Measurements from ENCODE around the gene NTM.
"Not testable (repeated sequence)": the region's sequence is repeated elsewhere in the genome, so short reads cannot be mapped to it uniquely, and the experiment has no call there.

Gene NTM

DNA sequence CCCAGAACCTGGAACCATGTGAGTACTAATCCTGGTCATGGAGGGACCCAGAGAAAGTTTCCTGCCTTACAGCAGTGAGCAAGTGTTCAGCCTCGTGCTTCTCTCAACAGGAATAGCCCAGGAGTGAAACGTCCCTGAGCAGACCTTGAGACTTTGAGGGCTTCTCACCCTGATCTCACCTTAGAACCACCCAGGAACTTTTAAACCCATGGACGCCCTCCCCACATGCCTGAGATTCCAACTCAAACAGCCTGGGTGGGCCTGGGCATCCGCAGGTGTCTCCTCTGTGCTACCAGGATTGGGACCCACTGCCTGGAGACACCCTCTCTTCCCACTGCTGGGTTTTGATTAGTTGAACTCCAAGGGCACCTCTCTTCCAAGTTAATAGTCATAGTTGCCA is 297.2 kb downstream of the NTM start:
- DNase-seq (ENCODE audit: low read depth, low spot score), result no peak

DNA sequence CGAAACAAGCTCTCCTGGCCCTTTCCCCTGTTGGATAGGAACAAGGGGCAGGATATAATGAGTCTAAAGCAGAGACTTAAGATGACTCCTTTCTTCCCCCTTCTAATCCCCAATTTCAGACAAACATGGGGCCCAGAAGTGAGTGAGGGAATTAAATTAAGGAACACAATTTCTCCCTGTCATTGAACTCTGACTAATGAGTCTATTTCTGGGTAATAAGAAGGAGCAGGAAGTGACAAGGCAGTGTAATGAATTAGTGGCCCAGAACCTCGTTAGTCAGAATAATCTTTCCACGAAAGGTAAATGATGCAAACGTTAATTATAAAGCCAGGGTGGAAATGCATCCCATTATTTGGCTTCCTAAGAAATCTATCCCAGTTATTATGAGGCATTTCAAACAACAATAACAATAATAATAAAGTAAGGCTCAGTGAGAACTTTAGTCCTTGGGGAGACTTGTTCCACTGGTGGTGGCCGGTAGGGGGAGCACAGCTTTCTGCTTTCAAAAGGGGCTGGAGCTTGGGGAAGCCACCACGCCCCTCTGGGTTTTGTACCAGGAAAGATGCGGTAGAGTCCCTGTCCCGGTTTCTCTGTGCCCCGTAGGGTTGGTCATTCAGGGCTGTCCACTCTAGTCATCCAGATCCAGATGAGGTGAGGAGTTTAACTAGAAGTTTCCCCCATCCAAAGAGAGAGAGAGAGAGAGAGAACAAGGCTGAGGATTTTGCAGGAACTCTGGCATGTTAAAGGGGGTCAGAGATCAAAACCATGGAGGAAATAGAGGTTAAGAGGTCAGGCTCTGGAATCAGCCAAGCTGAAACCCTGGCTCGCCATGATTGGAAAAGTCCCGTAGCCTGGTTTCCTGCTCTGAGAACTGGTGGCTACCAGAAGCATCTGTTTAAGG is 298.3 kb downstream of the NTM start:
- no peak for DNase-seq (ENCODE audit: low read depth, low spot score)

DNA sequence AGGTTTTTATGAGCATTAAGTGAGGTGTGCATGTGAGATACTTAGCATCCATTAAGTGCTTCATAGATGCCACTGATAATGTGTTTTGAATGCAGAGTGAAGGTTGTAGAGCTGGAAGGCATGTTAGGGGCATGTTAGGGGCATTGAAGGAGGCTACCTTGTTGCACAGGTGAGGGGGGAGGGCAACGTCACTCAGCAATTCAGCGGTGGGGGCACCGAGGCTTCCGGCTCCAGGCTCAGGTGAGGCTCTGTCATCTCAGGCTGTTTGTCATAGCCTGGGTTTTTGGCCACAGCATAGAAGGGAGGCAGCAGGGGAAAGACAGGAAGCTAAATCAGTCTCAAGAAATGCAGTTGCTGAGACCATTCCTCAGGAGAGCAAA is 299.0 kb downstream of the NTM start:
- DNase-seq (ENCODE audit: low read depth, low spot score), result no peak

DNA sequence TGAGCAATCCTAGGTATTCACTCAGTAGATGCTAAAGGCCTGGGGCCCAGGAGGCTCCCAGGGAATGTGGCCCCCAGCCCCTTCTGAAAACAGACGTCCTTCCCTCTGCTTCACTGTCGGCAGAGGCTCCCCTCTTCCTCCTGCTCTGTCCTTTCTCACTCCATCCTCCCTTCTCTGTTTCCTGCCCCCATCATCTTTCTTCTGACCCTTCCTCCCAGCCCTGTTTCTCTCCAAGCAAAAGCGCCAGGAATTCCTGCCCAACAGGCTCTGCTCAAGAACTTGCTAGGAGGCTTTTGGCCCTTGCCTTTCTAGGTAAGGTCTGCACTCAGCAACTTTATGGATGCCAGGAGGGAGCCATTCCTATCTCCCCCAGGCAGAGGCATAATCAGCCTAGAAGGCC is 300.5 kb downstream of the NTM start:
- DNase-seq (ENCODE audit: low read depth, low spot score), result no peak

DNA sequence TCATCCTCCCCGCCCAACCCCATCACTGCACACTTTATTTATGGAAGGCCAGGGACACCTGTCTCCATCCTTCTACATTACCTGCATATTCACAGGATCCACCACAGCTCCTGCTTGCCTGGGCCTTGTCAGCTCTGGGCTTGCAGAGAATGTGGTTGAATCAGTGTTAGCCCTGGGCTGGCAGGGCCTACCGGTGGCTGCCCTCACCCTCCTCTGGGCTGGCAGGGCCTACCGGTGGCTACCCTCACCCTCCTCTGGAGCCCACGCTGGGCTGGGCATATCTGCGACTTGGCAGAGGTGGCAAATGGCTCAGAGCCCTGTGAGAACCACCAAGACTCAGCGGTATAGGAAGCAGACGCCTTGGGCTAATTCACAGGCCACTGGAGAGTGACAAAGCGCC is 300.9 kb downstream of the NTM start:
- no peak for DNase-seq (ENCODE audit: low read depth, low spot score)

DNA sequence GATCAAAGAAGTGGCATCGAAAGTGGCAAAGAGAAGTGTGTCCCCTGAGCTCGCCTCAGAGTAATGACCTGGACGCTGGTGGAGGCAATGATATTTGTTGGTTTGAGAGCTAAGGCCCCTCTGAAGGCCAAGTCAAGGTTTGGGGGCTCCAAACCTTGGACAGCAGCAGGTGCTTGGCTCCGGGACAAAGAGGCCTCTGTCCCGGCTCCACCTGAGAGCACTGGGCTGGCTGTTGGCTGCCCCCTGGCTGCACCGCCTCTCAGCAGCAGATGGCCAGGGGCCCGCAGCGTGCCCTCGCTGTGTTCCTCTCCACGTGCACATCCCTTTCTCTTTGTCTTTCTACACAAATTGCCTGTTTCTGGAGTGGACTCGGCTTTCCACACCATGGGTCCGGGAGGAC is 301.3 kb downstream of the NTM start:
- DNase-seq (ENCODE audit: low read depth, low spot score), result no peak

DNA sequence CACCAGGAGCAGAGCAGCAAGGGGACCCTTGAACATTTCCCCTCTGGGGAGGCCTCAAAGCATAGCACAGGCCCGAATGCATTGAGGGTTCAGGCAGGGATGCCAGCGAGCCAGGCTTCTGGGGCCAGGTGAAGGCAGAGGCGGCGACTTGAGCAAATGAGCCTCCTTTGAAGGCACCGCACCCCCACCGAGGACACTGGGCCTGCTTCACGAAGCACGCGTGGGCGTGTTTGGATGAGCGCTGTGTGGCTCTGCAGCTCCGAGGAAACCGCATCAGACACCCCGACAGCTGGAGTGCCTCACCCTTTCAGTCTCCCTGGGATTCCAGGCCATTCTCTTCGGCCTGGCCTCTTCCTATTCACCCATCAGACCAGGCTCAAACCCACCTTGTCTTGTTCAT is 301.8 kb downstream of the NTM start:
- DNase-seq (ENCODE audit: low read depth, low spot score), result no peak

DNA sequence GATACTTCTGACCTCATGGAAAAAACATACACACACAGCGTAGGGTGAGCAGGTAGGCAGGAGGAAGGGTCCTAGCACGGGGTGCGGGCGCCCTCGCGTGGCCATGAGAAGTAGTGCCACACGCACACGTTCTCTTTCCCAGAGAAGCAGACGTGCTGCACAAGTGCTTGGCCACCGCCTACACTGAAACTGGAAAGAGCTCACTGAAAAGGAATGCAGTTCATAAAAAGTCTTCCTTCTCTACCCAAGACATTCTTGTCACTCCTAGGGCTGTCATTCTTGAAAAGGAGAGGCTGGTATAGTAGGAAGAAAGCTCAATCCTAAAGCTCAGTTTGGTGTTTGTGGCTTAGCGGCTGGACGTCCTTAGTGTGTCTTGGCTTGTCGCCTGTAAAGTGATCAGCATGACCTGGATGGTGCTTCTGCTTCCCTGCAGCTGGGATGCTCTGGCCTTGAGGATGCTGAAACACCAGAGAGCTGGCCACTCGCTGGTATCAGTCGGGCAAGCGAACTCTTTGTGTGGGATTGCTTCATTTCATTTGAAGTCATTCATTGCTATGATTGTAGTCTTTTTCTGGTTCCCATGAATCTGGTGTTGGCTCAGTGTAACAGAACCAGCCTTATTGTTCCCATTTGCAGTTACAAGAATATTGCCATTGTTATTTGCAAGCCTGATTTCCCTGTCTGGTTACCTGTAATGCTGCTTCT is 303.8 kb downstream of the NTM start:
- no peak for DNase-seq (ENCODE audit: low read depth, low spot score)

DNA sequence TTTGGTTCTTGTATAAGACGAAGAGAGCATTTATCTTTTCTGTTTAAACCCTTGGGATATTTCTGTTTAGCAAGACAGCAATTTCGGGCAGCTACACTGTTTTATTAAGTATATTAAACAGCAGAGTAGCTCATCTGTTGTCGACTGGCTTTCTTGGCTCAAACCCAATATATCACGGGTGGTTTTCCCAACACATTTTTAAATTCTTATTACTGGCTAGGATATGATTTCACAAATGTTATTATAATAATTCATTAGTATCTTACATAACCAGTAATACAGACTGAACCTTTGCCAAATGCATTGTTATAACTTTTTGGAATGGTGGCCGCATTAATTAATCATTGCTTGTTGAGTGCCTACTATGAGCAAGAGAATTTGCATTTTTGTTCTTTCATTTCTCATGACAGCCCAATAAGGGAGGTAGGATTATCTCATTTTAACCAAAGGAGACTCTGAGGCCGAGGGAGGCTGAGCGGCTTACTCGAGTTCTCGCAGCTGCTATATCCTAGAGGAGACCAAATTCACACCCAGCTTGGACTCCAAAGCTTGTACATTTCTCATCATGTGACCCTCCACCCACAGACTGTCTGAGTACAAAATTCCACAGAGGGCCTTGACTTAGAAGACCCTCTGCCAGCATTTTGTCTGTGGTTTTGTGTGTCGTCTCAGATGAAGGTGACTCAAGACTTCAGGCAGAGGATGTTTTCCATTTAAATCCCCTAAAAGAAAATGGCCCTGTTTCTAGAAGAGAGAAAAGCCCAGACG is 304.9 kb downstream of the NTM start:
- DNase-seq (ENCODE audit: low read depth, low spot score), result no peak

DNA sequence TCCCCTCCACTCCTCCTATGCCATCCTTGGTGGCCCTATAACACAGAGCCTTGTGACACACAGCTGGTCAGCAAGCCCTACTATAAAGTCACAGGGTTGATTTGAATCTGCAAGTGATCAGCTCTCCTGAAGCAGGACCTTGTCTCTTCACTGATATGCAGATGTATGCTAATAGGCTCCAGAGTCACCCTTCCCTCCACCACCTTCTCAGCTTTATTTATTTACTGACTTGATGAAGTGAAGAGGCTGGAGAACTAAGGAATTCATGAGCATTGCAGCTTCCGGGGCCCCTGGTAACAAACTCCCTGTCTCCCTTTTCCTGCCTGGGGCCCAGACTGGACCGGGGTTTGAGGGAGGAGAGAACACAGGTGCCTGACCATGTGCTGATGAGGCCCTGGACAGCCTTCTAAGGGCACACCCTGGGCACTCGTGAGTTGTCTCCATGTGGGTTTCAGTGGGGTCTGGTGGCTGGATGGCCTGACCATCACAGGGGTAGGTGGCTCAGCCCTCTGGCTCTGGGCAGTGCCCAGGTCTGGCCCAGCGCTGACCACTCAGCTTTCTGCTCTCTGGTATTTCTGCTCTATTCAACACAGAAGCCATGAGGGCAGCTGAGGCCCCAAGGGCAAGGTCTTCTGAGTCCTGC is 307.5 kb downstream of the NTM start:
- DNase-seq (ENCODE audit: low read depth, low spot score), result no peak

DNA sequence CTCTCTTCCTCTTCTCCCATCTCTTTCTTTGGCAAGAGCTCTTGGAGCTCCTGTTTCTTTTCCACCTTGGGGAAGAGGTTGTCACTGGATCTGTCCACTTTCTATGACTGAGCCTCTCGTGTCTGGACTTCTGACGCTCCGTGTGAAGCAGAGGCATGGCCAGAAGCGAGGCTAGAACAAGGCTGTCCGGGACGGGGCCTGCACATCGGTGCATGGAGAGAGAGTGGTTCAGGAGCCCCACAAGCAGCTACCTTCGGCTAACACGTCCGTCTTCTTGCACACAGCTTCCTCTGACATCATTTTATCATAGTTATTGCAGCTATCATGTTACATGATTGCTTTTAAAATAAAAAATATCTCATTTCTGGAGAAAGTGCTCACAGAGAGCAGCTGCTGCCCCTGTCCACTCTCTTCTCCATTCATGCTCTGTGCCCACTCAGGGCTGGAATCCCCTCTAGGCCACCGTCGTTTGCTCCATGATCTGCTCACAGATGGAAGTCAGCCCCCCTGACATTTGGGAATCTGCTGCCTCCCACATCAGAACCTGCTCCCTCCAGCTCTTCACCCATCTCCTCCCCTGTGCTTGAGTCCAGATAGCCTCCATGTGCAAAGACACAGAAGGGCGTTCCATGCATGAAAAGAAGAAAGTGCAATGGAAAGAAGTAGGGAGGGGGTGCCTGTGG is 308.4 kb downstream of the NTM start:
- DNase-seq (ENCODE audit: low read depth, low spot score), result no peak

DNA sequence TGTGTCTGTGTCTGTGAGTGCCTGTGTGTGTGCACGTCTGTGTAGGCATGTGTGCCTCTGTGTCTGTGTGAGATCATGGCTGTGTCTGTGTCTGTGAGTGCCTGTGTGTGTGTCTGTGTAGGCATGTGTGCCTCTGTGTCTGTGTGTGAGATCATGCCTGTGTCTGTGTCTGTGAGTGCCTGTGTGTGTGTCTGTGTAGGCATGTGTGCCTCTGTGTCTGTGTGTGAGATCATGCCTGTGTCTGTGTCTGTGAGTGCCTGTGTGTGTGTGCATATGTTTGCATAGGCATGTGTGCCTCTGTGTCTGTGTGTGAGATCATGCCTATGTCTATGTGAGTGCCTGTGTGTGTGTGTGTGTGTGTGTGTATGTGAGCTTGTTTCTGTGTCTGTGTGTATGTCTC is 310.0 kb downstream of the NTM start:
- not testable (repeated sequence) for DNase-seq (ENCODE audit: low read depth, low spot score)

DNA sequence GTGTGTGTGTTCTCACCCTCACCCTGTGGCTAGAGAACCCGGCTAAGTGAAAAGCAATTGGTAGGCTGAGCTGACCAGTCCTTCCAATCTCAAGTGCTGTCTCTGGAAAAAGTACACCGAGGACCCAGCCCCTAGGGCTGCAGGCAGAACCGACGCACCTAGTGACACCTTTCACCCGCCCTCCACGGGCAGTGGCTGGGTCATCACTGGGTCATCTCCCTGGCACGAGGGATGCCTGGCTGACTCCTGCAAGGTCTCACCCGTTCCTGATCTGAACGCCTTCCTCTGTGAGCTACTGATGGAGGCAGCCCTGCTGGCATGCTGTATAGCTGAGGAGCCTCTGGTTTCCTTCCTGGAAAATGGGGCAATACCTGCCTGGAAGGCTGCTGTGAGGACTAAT is 311.5 kb downstream of the NTM start:
- no peak for DNase-seq (ENCODE audit: low read depth, low spot score)

DNA sequence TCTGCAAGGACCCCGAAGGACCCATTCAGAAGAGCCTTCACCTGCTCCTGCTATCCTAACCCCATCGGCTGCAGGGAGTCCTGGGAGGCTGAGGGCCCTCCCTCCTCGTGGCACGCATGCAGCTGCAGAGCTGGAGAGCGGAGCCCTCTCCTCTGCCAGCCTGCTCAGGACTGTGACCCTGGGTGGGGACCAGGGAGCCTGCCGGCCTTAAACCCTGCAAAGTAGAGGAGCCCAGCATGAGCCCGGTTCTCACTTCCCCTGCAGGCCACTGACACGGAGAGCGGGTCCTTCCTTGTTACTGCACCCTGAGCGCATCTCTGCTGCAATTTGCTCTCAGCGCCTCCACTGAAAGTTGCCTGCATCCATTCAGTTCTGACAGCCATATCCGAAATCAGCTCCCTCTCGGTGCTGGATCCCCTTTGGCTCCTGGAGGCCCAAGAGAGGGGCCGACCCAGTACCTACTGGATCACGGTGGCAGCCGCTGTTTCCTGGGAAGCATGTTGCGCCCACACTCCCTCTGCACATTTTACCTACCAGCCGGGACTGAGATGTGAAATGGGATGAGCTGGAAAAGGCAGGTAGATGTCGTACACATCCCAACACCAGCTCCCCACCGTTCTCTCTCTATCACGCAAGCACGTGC is 312.1 kb downstream of the NTM start:
- DNase-seq (ENCODE audit: low read depth, low spot score), result no peak

DNA sequence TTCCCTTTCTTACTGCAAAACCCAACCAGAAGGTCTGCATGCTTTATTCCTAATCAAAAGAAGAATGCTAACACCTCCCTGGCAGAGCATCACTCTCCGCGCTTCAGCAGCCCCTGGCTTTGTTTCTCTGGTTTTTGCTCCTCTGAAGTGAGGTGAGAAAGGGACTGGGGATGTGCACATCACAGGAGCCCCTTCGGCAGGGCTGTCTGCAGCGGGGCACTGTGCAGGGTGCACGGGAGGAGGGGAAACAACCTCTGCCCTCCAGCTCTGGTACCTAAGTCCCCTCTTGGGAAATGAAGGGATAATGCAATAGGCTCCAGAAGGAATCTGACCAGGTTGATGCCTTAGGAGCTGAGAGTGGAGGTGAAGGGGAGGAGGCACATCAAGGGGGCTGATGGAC is 312.7 kb downstream of the NTM start:
- DNase-seq (ENCODE audit: low read depth, low spot score), result no peak

DNA sequence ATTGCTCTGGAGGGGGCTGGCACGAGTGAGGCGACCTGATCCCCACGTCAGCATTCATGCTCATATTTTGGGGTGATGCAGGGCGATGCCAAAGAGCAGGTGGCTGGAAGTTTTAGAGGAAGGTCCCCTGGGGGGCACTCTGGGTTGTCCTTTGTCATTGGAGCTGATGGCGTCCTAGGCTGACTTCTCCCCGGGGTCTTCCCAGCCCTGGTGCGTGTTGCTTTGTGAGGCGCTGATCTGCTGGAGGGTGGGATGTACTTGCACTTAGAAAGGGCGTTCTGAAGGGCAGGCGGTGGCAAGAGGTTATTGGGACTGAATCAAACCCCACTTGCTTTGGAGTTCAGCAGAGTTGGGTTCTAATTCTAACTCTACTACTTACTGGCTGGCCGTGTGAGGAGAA is 313.3 kb downstream of the NTM start:
- DNase-seq (ENCODE audit: low read depth, low spot score), result no peak

DNA sequence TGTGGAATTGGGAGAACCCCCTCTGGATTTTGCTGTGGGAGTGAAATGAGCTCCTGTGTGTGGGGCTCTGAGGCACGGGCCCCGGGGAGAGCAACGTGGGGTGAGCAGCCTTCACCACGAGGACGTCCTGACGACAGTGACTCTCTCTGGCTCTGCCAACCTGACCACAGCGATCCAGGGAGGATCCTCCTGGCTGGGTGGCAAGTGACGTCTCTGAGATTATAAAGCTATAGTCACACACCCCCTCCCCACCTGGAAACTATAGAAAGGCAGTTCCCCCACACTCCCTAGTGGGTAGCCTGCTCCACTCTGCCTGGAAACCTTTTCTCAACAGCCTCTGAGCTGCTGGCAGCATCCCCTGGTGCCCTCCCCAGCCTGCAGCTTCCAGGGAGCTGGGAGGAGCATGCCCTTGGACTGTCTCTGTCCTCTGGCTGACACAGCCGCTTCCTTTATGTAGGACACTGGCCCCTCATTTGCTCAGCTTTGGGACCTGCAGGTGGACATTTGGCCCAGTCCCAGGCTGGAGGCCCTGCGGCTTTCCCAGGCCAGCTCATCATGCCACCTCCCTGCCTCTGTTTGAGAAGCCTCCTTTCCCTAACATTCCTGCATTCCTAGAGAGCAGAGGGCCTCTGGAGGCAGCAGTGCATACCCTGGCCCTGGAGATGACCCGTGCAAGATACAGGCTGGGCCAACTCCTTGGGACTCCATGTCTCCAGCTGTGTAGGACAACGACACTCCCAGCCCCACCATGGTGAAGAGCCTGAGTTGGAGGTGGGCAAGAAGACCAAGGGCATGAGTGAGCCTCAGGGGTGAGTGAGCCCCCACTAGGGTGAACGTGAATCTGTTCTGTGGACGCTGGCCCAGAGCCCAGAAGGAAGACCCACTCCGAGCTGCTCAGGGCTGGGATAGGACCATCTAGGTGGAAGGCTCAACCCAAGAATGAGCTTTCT is 314.0 kb downstream of the NTM start:
- DNase-seq (ENCODE audit: low read depth, low spot score), result no peak

DNA sequence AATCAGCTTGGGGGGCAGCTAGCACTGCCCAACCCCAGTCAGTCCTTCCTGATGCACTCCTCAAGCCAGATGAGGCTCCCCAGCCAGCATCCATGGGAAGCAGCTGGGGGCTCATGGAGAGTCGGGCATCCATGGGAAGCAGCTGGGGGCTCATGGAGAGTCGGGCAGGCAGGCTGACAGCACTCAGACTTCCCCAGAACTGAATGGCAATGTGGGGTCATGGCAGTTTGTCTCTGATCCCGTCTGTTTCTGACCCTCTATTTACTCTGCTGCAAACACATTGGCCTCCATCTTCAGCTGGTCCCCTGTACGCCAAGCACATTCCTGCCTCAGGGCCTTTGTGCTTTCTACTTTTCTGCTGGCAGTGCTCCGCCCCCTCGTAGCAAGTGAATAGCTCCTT is 314.8 kb downstream of the NTM start:
- DNase-seq (ENCODE audit: low read depth, low spot score), result no peak

DNA sequence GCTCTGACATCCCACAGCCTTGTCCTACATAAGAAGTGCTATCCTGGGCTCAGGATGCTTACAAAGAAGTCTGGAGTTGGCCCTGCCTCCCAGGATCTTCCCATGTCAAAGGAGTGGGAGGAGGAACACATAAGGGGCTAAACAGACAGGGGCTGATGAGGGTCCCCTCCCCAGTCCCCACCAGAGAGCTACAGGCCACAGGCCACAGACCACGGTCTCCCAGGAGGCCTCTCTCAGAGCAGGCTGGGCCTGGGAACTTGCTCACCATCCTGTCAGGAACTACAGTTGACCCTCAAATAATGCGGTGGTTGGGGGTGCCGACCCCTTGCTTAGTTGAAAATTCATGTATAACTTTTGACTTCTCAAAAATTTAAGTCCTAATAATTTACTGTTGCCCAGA is 315.5 kb downstream of the NTM start:
- DNase-seq (ENCODE audit: low read depth, low spot score), result no peak

DNA sequence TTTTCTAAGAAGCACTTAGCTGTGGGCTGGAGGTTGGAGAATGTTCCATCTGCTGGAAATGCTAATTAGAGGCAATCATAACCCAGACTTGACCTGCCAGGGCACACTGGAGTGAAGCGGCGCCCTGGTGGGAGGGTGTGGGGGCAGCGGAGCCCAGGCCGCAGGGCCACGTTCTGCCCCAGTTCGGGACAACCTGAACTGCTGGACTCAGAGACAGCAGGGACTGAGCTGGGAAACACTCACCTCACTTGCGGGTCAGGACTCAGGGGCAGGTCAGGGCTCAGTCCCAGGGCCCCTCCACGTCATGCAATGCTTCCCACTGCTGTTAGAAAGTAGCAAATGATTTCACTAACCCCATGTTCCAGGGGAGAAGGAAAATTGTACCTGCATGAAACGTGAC is 316.4 kb downstream of the NTM start:
- no peak for DNase-seq (ENCODE audit: low read depth, low spot score)
